ENCODE data around the gene FHOD3. TPM values are rescaled to one million over a fixed set of nuclear protein-coding genes. Genes with fewer than 3 reads are reported as not detected.
"Not testable (repeated sequence)": the region's sequence is repeated elsewhere in the genome, so short reads cannot be mapped to it uniquely, and the experiment has no call there.

Gene FHOD3
- polyA plus RNA-seq, 2 of the 4 experiments (the other 2 are of a cell fraction) = 2.5 to 3.6 TPM

- ATAC-seq (no peak), FAIRE-seq (no peak), DNase-seq (ENCODE audit: low read depth in 1 of 2, low spot score in 1 of 2) (no peak)
- WGBS (ENCODE audit: missing lambda C conversion rate) = 77% methylated on average over 3 of the region's 3 CpGs
- Histone ChIP-seq H3K4me3 (no peak overlapping the region), H3K9me3 (no peaks in the 10 kb centered on the region), H3K4me2 (no peak overlapping the region), H3K4me1 (no peaks in the 10 kb centered on the region), H3K27ac (no peak overlapping the region)
- CTCF ChIA-PET = no interaction called here
- POLR2A ChIA-PET = no interaction called here
- TF ChIP-seq TP53 (CRISPR knock-in tag; IDR thresholded peaks at IDR 0.05) = no peak
- TF ChIP-seq BHLHE40 (IDR thresholded peaks at IDR 0.05; ENCODE audit: low read depth, low read length) = no peak
- TF ChIP-seq RFX5 (IDR thresholded peaks at IDR 0.05) = no peak
- TF ChIP-seq CHD4 (IDR thresholded peaks at IDR 0.05; ENCODE audit: borderline replicate concordance) = no peak
- TF ChIP-seq REST (IDR thresholded peaks at IDR 0.05) = no peak
- no peak for TF ChIP-seq HEYL (CRISPR knock-in tag; IDR thresholded peaks at IDR 0.05)
- TF ChIP-seq EHMT2 (IDR thresholded peaks at IDR 0.05; ENCODE audit: low read depth) = no peak
- no peak for TF ChIP-seq NPAS2 (CRISPR knock-in tag; IDR thresholded peaks at IDR 0.05; ENCODE audit: borderline replicate concordance)
- no peak for TF ChIP-seq MAFK (IDR thresholded peaks at IDR 0.05; ENCODE audit: partially characterized antibody)
- no peak for TF ChIP-seq SMC3 (IDR thresholded peaks at IDR 0.05)
- TF ChIP-seq FOSL2 (IDR thresholded peaks at IDR 0.05) = no peak
- TF ChIP-seq FOSL2 (CRISPR knock-in tag; IDR thresholded peaks at IDR 0.05) = no peak
- TF ChIP-seq ELK1 (IDR thresholded peaks at IDR 0.05; ENCODE audit: low read depth, low read length) = no peak
- no peak for TF ChIP-seq JUN (IDR thresholded peaks at IDR 0.05)
- no peak for TF ChIP-seq POLR2AphosphoS2 (conservative IDR thresholded peaks at IDR 0.05; ENCODE audit: low read length)
Observed at GRCh38 chr18:36460854-36461253, 163.3 kb downstream of the FHOD3 start.

GRCh38 chr18:36461551-36461987 is 164.1 kb downstream of the FHOD3 start:
- Histone ChIP-seq H3K9me3 (no peaks in the 10 kb centered on the region), H3K4me2 (no peak overlapping the region), H3K4me3 (no peak overlapping the region), H3K4me1 (no peaks in the 10 kb centered on the region), H3K27ac (no peak overlapping the region)
- ATAC-seq (no peak), DNase-seq (ENCODE audit: low read depth in 1 of 2, low spot score in 1 of 2) (no peak), FAIRE-seq (no peak)
- ChIA-PET POLR2A (no interaction called here), CTCF (no interaction called here)
- no peak for TF ChIP-seq MAZ (IDR thresholded peaks at IDR 0.05; ENCODE audit: borderline replicate concordance, low read depth, low read length)
- no peak for TF ChIP-seq RARB (CRISPR knock-in tag; IDR thresholded peaks at IDR 0.05)
- WGBS (ENCODE audit: missing lambda C conversion rate) = 67% methylated on average over 1 of the region's 1 CpG

- not testable (repeated sequence) for FAIRE-seq
Observed at GRCh38 chr18:36463516-36463915, 166.0 kb downstream of the FHOD3 start.

More at GRCh38 chr18:36463516-36463915, 166.0 kb downstream of the FHOD3 start:
- H3K4me2 ChIP-seq; H3K9me3 ChIP-seq; H3K4me1 ChIP-seq; H3K27ac ChIP-seq; H3K4me3 ChIP-seq; ATAC-seq; CTCF ChIA-PET; DNase-seq (ENCODE audit: low read depth in 1 of 2, low spot score in 1 of 2): not testable (repeated sequence)
- 77% methylated on average over 5 of the region's 5 CpGs for WGBS (ENCODE audit: missing lambda C conversion rate)
- POLR2A ChIA-PET = interaction anchor here (0.6 kb wide), 1 partner anchor 9 kb away, joined by 7 read pairs; no protein-coding TSS in a partner anchor
